Measurements from ENCODE around the gene SHROOM2.

Gene SHROOM2

GRCh38 chrX:9966775-9967408 is 180.7 kb downstream of the SHROOM2 start, which contains the start of gene CLDN34:
Gene CLDN34, plus strand, starts transcription at chrX:9967358. Its CDS starts 0 bp downstream, at chrX:9967358.
- no peaks in the 10 kb centered on the region for H3K27me3 ChIP-seq (ENCODE audit: control insufficient read depth in 1 of 2, insufficient read depth in 1 of 2, low read length in 2 of 2)
- no peak within 1 kb of the TSS for H2AFZ ChIP-seq (ENCODE audit: low read depth, low read length)
- H3K4me3 ChIP-seq (ENCODE audit: insufficient read depth in 1 of 2, low read depth in 1 of 2, low read length in 2 of 2): no peak within 1 kb of the TSS
- H4K91ac ChIP-seq (ENCODE audit: low read length): no peak within 1 kb of the TSS
- no peak within 1 kb of the TSS for H2BK120ac ChIP-seq (ENCODE audit: low read depth, low read length)
- no peak within 1 kb of the TSS for H4K8ac ChIP-seq (ENCODE audit: low read length)
- no peak within 1 kb of the TSS for H3K4me2 ChIP-seq (ENCODE audit: low read length, poor library complexity, severe bottlenecking)
- no peak for DNase-seq
- H3K27ac ChIP-seq (ENCODE audit: low read length, poor library complexity, severe bottlenecking): no peak within 1 kb of the TSS
- no peak within 1 kb of the TSS for H2AK5ac ChIP-seq (ENCODE audit: low read length, severe bottlenecking)
- no peak within 1 kb of the TSS for H2BK12ac ChIP-seq (ENCODE audit: low read length in 2 of 2)
- no peak within 1 kb of the TSS for H3K23ac ChIP-seq (ENCODE audit: low read length in 2 of 2)
- H3K9me3 ChIP-seq (ENCODE audit: control insufficient read depth, low read length): no peaks in the 10 kb centered on the region
- no peak within 1 kb of the TSS for H3K4ac ChIP-seq (ENCODE audit: low read depth in 1 of 2, low read length in 2 of 2)
- no peaks in the 10 kb centered on the region for H3K4me1 ChIP-seq (ENCODE audit: control insufficient read depth, insufficient read depth, low read depth, low read length)
- H3K9ac ChIP-seq (ENCODE audit: low read length): no peak within 1 kb of the TSS
- H2BK15ac ChIP-seq (ENCODE audit: low read depth, poor library complexity, severe bottlenecking): no peak within 1 kb of the TSS
- no peak within 1 kb of the TSS for H3K14ac ChIP-seq (ENCODE audit: low read length in 2 of 2)
- 94% methylated on average over 16 of the region's 16 CpGs for WGBS
- no peaks in the 10 kb centered on the region for H3K79me1 ChIP-seq (replicated peaks; ENCODE audit: low read length, poor library complexity, severe bottlenecking)
- no peak within 1 kb of the TSS for H2BK5ac ChIP-seq (ENCODE audit: low read depth, low read length, poor library complexity, severe bottlenecking)
- H3K18ac ChIP-seq (ENCODE audit: low read depth in 1 of 2, low read length in 2 of 2): no peak within 1 kb of the TSS
- peaks cover 0 to 4% of the 10 kb centered on the region in 2 experiments for H3K36me3 ChIP-seq (ENCODE audit: control insufficient read depth in 1 of 2, insufficient read depth in 2 of 2, low read depth in 1 of 2, low read length in 2 of 2)

- H2BK15ac ChIP-seq (ENCODE audit: low read depth, poor library complexity, severe bottlenecking): no peak overlapping the region
- no peaks in the 10 kb centered on the region for H3K36me3 ChIP-seq (ENCODE audit: control insufficient read depth in 1 of 2, insufficient read depth in 2 of 2, low read depth in 1 of 2, low read length in 2 of 2)
- no peak overlapping the region for H3K4ac ChIP-seq (ENCODE audit: low read depth in 1 of 2, low read length in 2 of 2)
- no peak overlapping the region for H3K18ac ChIP-seq (ENCODE audit: low read depth in 1 of 2, low read length in 2 of 2)
- no peak overlapping the region for H3K23ac ChIP-seq (ENCODE audit: low read length in 2 of 2)
- H2AFZ ChIP-seq (ENCODE audit: low read depth, low read length): no peak overlapping the region
- no peak overlapping the region for H2BK120ac ChIP-seq (ENCODE audit: low read depth, low read length)
- WGBS: 94% methylated on average over 3 of the region's 3 CpGs
- H4K91ac ChIP-seq (ENCODE audit: low read length): no peak overlapping the region
- no peak overlapping the region for H3K4me3 ChIP-seq (ENCODE audit: insufficient read depth in 1 of 2, low read depth in 1 of 2, low read length in 2 of 2)
- H2AK5ac ChIP-seq (ENCODE audit: low read length, severe bottlenecking): no peak overlapping the region
- no peaks in the 10 kb centered on the region for H3K27me3 ChIP-seq (ENCODE audit: control insufficient read depth in 1 of 2, insufficient read depth in 1 of 2, low read length in 2 of 2)
- no peak overlapping the region for H3K4me2 ChIP-seq (ENCODE audit: low read length, poor library complexity, severe bottlenecking)
- no peak overlapping the region for H3K9ac ChIP-seq (ENCODE audit: low read length)
- H3K14ac ChIP-seq (ENCODE audit: low read length in 2 of 2): no peak overlapping the region
- H3K9me3 ChIP-seq (ENCODE audit: control insufficient read depth, low read length): peaks cover 7% of the 10 kb centered on the region
- no peaks in the 10 kb centered on the region for H3K79me1 ChIP-seq (replicated peaks; ENCODE audit: low read length, poor library complexity, severe bottlenecking)
- H2BK5ac ChIP-seq (ENCODE audit: low read depth, low read length, poor library complexity, severe bottlenecking): no peak overlapping the region
- no peak for DNase-seq
- no peaks in the 10 kb centered on the region for H3K4me1 ChIP-seq (ENCODE audit: control insufficient read depth, insufficient read depth, low read depth, low read length)
- no peak overlapping the region for H4K8ac ChIP-seq (ENCODE audit: low read length)
- no peak overlapping the region for H2BK12ac ChIP-seq (ENCODE audit: low read length in 2 of 2)
- no peak overlapping the region for H3K27ac ChIP-seq (ENCODE audit: low read length, poor library complexity, severe bottlenecking)
Observed at GRCh38 chrX:9977635-9978034, 191.4 kb downstream of the SHROOM2 start.

GRCh38 chrX:9980401-9980800 is 194.2 kb downstream of the SHROOM2 start:
- no peak overlapping the region for H3K9ac ChIP-seq (ENCODE audit: low read length)
- no peak overlapping the region for H2AK5ac ChIP-seq (ENCODE audit: low read length, severe bottlenecking)
- no peak overlapping the region for H4K91ac ChIP-seq (ENCODE audit: low read length)
- no peaks in the 10 kb centered on the region for H3K79me1 ChIP-seq (replicated peaks; ENCODE audit: low read length, poor library complexity, severe bottlenecking)
- H3K4me2 ChIP-seq (ENCODE audit: low read length, poor library complexity, severe bottlenecking): no peak overlapping the region
- H3K36me3 ChIP-seq (ENCODE audit: control insufficient read depth in 1 of 2, insufficient read depth in 2 of 2, low read depth in 1 of 2, low read length in 2 of 2): peaks cover 0 to 5% of the 10 kb centered on the region in 2 experiments
- no peak overlapping the region for H3K27ac ChIP-seq (ENCODE audit: low read length, poor library complexity, severe bottlenecking)
- H3K9me3 ChIP-seq (ENCODE audit: control insufficient read depth, low read length): peaks cover 2% of the 10 kb centered on the region
- no peak for DNase-seq
- H3K18ac ChIP-seq (ENCODE audit: low read depth in 1 of 2, low read length in 2 of 2): no peak overlapping the region
- H2BK5ac ChIP-seq (ENCODE audit: low read depth, low read length, poor library complexity, severe bottlenecking): no peak overlapping the region
- H4K8ac ChIP-seq (ENCODE audit: low read length): no peak overlapping the region
- no peaks in the 10 kb centered on the region for H3K27me3 ChIP-seq (ENCODE audit: control insufficient read depth in 1 of 2, insufficient read depth in 1 of 2, low read length in 2 of 2)
- WGBS: 100% methylated on average over 1 of the region's 7 CpGs
- H3K4me3 ChIP-seq (ENCODE audit: insufficient read depth in 1 of 2, low read depth in 1 of 2, low read length in 2 of 2): no peak overlapping the region
- no peak overlapping the region for H2BK15ac ChIP-seq (ENCODE audit: low read depth, poor library complexity, severe bottlenecking)
- H2AFZ ChIP-seq (ENCODE audit: low read depth, low read length): no peak overlapping the region
- no peak overlapping the region for H3K14ac ChIP-seq (ENCODE audit: low read length in 2 of 2)
- no peak overlapping the region for H3K23ac ChIP-seq (ENCODE audit: low read length in 2 of 2)
- H2BK12ac ChIP-seq (ENCODE audit: low read length in 2 of 2): no peak overlapping the region
- H3K4ac ChIP-seq (ENCODE audit: low read depth in 1 of 2, low read length in 2 of 2): no peak overlapping the region
- H2BK120ac ChIP-seq (ENCODE audit: low read depth, low read length): no peak overlapping the region
- no peaks in the 10 kb centered on the region for H3K4me1 ChIP-seq (ENCODE audit: control insufficient read depth, insufficient read depth, low read depth, low read length)

- H3K4me3 ChIP-seq (ENCODE audit: insufficient read depth in 1 of 2, low read depth in 1 of 2, low read length in 2 of 2): no peak overlapping the region
- no peak overlapping the region for H3K18ac ChIP-seq (ENCODE audit: low read depth in 1 of 2, low read length in 2 of 2)
- H3K9ac ChIP-seq (ENCODE audit: low read length): no peak overlapping the region
- H3K36me3 ChIP-seq (ENCODE audit: control insufficient read depth in 1 of 2, insufficient read depth in 2 of 2, low read depth in 1 of 2, low read length in 2 of 2): peaks cover 0 to 5% of the 10 kb centered on the region in 2 experiments
- H4K91ac ChIP-seq (ENCODE audit: low read length): no peak overlapping the region
- no peak overlapping the region for H2BK120ac ChIP-seq (ENCODE audit: low read depth, low read length)
- H3K4me1 ChIP-seq (ENCODE audit: control insufficient read depth, insufficient read depth, low read depth, low read length): no peaks in the 10 kb centered on the region
- no peaks in the 10 kb centered on the region for H3K9me3 ChIP-seq (ENCODE audit: control insufficient read depth, low read length)
- H2AK5ac ChIP-seq (ENCODE audit: low read length, severe bottlenecking): no peak overlapping the region
- no peak overlapping the region for H3K4me2 ChIP-seq (ENCODE audit: low read length, poor library complexity, severe bottlenecking)
- H2BK15ac ChIP-seq (ENCODE audit: low read depth, poor library complexity, severe bottlenecking): no peak overlapping the region
- no peak overlapping the region for H3K4ac ChIP-seq (ENCODE audit: low read depth in 1 of 2, low read length in 2 of 2)
- no peak overlapping the region for H4K8ac ChIP-seq (ENCODE audit: low read length)
- WGBS: 93% methylated on average over 2 of the region's 5 CpGs
- no peaks in the 10 kb centered on the region for H3K79me1 ChIP-seq (replicated peaks; ENCODE audit: low read length, poor library complexity, severe bottlenecking)
- H2BK5ac ChIP-seq (ENCODE audit: low read depth, low read length, poor library complexity, severe bottlenecking): no peak overlapping the region
- H2BK12ac ChIP-seq (ENCODE audit: low read length in 2 of 2): no peak overlapping the region
- H3K27ac ChIP-seq (ENCODE audit: low read length, poor library complexity, severe bottlenecking): no peak overlapping the region
- H3K14ac ChIP-seq (ENCODE audit: low read length in 2 of 2): no peak overlapping the region
- no peak overlapping the region for H2AFZ ChIP-seq (ENCODE audit: low read depth, low read length)
- H3K23ac ChIP-seq (ENCODE audit: low read length in 2 of 2): no peak overlapping the region
- no peak for DNase-seq
- no peaks in the 10 kb centered on the region for H3K27me3 ChIP-seq (ENCODE audit: control insufficient read depth in 1 of 2, insufficient read depth in 1 of 2, low read length in 2 of 2)
Observed at GRCh38 chrX:9980927-9981326, 194.7 kb downstream of the SHROOM2 start.

Measured in mesenchymal stem cell (in vitro differentiated cells and primary cell).